ENCODE results near the gene GGA1. TPM values are rescaled to one million over a fixed set of nuclear protein-coding genes. Genes with fewer than 3 reads are reported as not detected.

Gene GGA1
- total RNA-seq, 2 experiments from 2014 or later: 59.7 to 62.8 TPM

DNA sequence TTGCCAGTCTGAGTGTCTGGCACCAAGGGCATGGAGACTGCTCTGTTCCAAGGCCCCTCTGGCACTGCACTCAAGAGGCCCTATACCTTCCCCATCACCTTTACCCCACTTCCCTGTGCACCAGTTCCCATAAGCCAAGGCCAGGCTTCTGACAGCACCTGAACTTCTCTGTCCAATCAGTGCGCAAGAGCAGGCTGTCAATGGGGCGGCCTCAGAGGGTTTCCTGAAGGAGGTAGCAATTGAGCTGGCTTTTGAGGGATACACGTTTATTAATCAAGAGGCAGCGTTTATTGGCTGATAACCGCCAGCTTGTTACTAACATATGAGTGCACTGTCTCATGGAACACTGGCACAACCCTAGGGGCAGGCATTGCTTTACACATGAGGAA is 32.9 kb downstream of the GGA1 start:
- intact Hi-C loops (cut with micrococcal nuclease): no loop called here
- H3K36me3 Mint-ChIP-seq (ENCODE audit: low read depth): peaks cover 42% of the 10 kb centered on the region
- peak overlapping the region; percentile 46 for H3K27ac Mint-ChIP-seq
- TF ChIP-seq, protein P1, sequence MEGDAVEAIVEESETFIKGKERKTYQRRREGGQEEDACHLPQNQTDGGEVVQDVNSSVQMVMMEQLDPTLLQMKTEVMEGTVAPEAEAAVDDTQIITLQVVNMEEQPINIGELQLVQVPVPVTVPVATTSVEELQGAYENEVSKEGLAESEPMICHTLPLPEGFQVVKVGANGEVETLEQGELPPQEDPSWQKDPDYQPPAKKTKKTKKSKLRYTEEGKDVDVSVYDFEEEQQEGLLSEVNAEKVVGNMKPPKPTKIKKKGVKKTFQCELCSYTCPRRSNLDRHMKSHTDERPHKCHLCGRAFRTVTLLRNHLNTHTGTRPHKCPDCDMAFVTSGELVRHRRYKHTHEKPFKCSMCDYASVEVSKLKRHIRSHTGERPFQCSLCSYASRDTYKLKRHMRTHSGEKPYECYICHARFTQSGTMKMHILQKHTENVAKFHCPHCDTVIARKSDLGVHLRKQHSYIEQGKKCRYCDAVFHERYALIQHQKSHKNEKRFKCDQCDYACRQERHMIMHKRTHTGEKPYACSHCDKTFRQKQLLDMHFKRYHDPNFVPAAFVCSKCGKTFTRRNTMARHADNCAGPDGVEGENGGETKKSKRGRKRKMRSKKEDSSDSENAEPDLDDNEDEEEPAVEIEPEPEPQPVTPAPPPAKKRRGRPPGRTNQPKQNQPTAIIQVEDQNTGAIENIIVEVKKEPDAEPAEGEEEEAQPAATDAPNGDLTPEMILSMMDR (IDR thresholded peaks at IDR 0.05): no peak
- no peaks in the 10 kb centered on the region for H3K27me3 Mint-ChIP-seq
- ChIA-PET CTCF (interaction anchor here (1.7 to 68.1 kb wide), 4 partner anchors 15 to 80 kb away, joined by 3 to 1770 read pairs (median 895); partner anchors contain the start of genes GGA1, LGALS1, NOL12 and PDXP), POLR2A (interaction anchor here (0.8 to 8.4 kb wide), 13 partner anchors 9 to 56 kb away, joined by 3 to 51 read pairs (median 4); partner anchors contain the start of genes NOL12 and PDXP)
- peaks cover 50% of the 10 kb centered on the region for H3K4me1 Mint-ChIP-seq (ENCODE audit: low read depth)
- ATAC-seq (no peak), DNase-seq (no peak)
- no peaks in the 10 kb centered on the region for H3K9me3 Mint-ChIP-seq
- H3K4me3 Mint-ChIP-seq: peak overlapping the region; percentile 95

DNA sequence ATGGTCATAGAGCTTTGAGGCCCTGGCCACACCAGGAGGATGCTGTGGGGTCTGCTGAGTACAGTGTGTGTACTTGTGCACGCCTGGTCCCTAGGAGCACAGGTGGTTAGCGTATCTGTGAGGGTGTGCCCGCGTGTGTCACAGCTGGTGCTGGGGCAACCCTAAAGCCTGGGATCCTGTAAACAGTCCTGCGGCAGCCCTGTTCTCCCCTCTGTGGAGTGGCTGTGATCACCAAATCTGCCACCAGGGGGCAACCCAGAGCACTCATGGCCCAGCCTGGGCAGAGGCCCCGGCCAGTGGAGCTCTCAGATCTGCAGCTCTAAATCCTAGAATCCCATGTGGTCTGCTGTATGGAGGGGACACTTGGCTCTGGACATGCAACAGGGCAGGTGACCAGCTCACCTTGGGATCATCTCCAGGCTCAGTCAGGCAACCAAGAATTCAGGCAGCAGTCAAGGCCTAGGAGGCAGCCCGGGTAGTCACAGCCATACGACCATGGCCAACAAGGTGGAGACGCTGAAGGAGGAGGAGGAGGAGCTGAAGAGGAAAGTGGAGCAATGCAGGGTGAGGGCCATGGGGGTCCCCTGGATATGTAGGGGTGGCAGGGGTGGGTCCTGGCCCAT is 34.7 kb downstream of the GGA1 start:
- Mint-ChIP-seq H3K27ac (peak overlapping the region; percentile 79), H3K9me3 (no peaks in the 10 kb centered on the region), H3K36me3 (ENCODE audit: low read depth) (peaks cover 49% of the 10 kb centered on the region), H3K4me1 (ENCODE audit: low read depth) (peaks cover 33% of the 10 kb centered on the region), H3K27me3 (no peaks in the 10 kb centered on the region), H3K4me3 (no peak overlapping the region)
- intact Hi-C loops (cut with micrococcal nuclease): no loop called here
- peak; percentile 75 for ATAC-seq
- CTCF ChIA-PET: interaction anchor here (0.8 to 68.1 kb wide), 23 partner anchors 13 to 262 kb away, joined by 3 to 1770 read pairs (median 5); partner anchors contain the start of genes GCAT, GGA1, LGALS1 and MICALL1
- TF ChIP-seq, protein P1 (IDR thresholded peaks at IDR 0.05): peak; percentile 86
- DNase-seq: peak; percentile 94
- POLR2A ChIA-PET: interaction anchor here (0.7 to 8.4 kb wide), 14 partner anchors 8 to 43 kb away, joined by 3 to 51 read pairs (median 10); partner anchors contain the start of genes GGA1, LGALS1, NOL12 and PDXP

DNA sequence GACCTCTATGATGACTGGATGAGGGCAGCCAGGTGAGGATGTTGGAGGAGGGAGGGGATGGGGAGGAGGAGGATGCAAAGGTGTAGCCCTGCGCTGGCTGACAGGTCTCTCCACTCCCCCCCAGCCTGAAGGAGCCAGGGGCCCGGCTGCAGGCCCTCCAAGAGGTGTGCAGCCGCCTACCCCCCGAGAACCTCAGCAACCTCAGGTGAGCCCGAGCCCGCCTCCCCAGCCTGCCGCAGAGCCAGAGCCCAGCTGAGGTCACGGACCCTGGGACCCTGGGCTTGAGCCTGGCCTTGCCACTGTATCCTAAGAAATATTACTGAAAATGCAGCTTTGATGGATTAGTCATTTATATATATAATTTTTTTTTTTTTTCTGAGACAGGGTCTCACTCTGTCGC is 38.7 kb downstream of the GGA1 start:
- Mint-ChIP-seq H3K27me3 (no peaks in the 10 kb centered on the region), H3K27ac (no peak overlapping the region), H3K4me1 (ENCODE audit: low read depth) (peaks cover 14% of the 10 kb centered on the region), H3K9me3 (no peaks in the 10 kb centered on the region), H3K36me3 (ENCODE audit: low read depth) (peaks cover 54% of the 10 kb centered on the region), H3K4me3 (no peak overlapping the region)
- no peak for DNase-seq
- ChIA-PET POLR2A (no interaction called here), CTCF (interaction anchor here (0.8 to 68.1 kb wide), 2 partner anchors 11 to 22 kb away, joined by 3 to 1770 read pairs; partner anchors contain the start of genes GGA1 and SH3BP1)
- TF ChIP-seq, protein P1 (IDR thresholded peaks at IDR 0.05): no peak
- no peak for ATAC-seq
- intact Hi-C loops (cut with micrococcal nuclease): no loop called here

DNA sequence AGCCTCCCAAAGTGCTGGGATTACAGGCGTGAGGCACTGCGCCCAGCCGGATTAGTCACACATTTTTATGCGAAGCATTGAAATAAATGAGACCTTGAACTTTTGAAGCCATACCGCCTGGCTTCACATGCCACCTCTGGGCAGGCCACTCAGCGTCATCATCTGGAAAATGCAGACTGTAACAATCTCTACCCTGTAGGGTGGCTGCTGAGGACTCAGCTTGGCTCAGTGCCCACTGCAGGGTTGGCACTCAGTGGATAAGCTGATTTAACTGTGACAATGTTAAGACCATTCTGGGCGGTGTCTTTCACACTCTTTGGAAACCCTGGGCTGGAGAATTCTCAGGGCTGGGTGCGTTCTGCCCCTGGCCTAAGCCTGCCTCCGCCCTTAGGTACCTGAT is 39.3 kb downstream of the GGA1 start:
- ChIA-PET POLR2A (interaction anchor here (1.0 kb wide), 1 partner anchor 9 kb away, joined by 3 read pairs; no protein-coding TSS in a partner anchor), CTCF (interaction anchor here (0.7 to 68.1 kb wide), 2 partner anchors 23 to 160 kb away, joined by 3 to 1770 read pairs; partner anchors contain the start of genes GGA1 and SH3BP1)
- TF ChIP-seq, protein P1 (IDR thresholded peaks at IDR 0.05): no peak
- Mint-ChIP-seq H3K27ac (no peak overlapping the region), H3K36me3 (ENCODE audit: low read depth) (peaks cover 55% of the 10 kb centered on the region), H3K4me3 (no peak overlapping the region), H3K9me3 (no peaks in the 10 kb centered on the region), H3K27me3 (no peaks in the 10 kb centered on the region), H3K4me1 (ENCODE audit: low read depth) (peaks cover 10% of the 10 kb centered on the region)
- ATAC-seq (no peak), DNase-seq (no peak)
- intact Hi-C loops (cut with micrococcal nuclease): no loop called here
